HCT116 (cell line): ENCODE measurements around the gene IQCN. TPM values are rescaled to one million over a fixed set of nuclear protein-coding genes. Genes with fewer than 3 reads are reported as not detected.

Experiments
- ATAC-seq: fragments of 200-7000 bp; cut with Tn5 transposase; 2 replicates; pipeline ENCODE4 v1.9.1; 2020; ENCODE audit warnings: mild to moderate bottlenecking, moderate library complexity
- BruUV-seq: library from RNA; stranded (reverse); fragments of 400-500 nt; replicated peaks from 2 replicates; lab custom pipeline; 2021; lab: Mats Ljungman, UMichigan
- CTCF ChIA-PET: fragments of 300-600 bp; sonication (Branson Sonifier 250); formaldehyde crosslinking; loops from one replicate; lab custom pipeline; 2021; ENCODE audit warnings: antibody characterized with exemption; lab: Charles Lee
- POLR2A ChIA-PET: fragments of 300-600, 350-600 bp; sonication (Branson Sonifier 250); formaldehyde crosslinking; loops from one replicate; lab custom pipeline; 2021; ENCODE audit warnings: antibody characterized with exemption; lab: Charles Lee
- RAD21 ChIA-PET, 2 experiments: fragments of 300-600 bp; sonication (Branson Sonifier 250); formaldehyde crosslinking; loops; one replicate each; lab custom pipeline; 2023; ENCODE audit warnings: low total read pairs in 2 of 2; ENCODE audit not compliant: uncharacterized antibody in 2 of 2, unreplicated experiment in 2 of 2, low non-redundant PET in 1 of 2; lab: Charles Lee
- DNase-seq: peaks from one replicate; pipeline ENCODE4 v3.0.0-alpha.2; 2010; ENCODE audit warnings: low read depth, low spot score
- H2AFZ ChIP-seq: fragments of 200-600 bp; shearing (Covaris generic), sonication (generic); 2 replicates; pipeline ENCODE4 v1.6.1; 2017; ENCODE audit warnings: low read depth, mixed run types, mixed read lengths, antibody characterized with exemption, low read length; ENCODE audit not compliant: poor library complexity, severe bottlenecking
- H3K27ac ChIP-seq: 2 replicates; pipeline ENCODE4 v1.5.1; 2012; ENCODE audit warnings: low read depth, low read length
- H3K27me3 ChIP-seq: fragments of 200-600 bp; sonication (generic); 2 replicates; pipeline ENCODE4 v1.6.1; 2016; ENCODE audit warnings: mixed run types, low read length, mixed read lengths; ENCODE audit not compliant: insufficient read depth
- H3K36me3 ChIP-seq, 2 experiments: fragments of 200-500 bp in 1 of 2; fragments of 200-600 bp in 1 of 2; sonication (Bioruptor generic) in 1 of 2; sonication (generic) in 1 of 2; 2 replicates each; pipeline versions ENCODE4 v1.5.1 to v1.6.1; 2014 to 2016; ENCODE audit warnings: low read length in 2 of 2, inconsistent platforms in 1 of 2, mixed read lengths in 1 of 2, mixed run types in 1 of 2; ENCODE audit not compliant: insufficient read depth in 2 of 2, control insufficient read depth in 1 of 2
- H3K4me1 ChIP-seq, 2 experiments: fragments of 200-600 bp in 1 of 2; sonication (generic) in 1 of 2; 2 replicates each; pipeline versions ENCODE4 v1.5.1 to v1.6.1; 2012 to 2017; ENCODE audit warnings: low read length in 2 of 2, inconsistent platforms in 1 of 2, mild to moderate bottlenecking in 1 of 2, mixed read lengths in 1 of 2, mixed run types in 1 of 2, moderate library complexity in 1 of 2; ENCODE audit not compliant: insufficient read depth in 2 of 2, control insufficient read depth in 1 of 2
- H3K4me2 ChIP-seq: fragments of 200-600 bp; sonication (generic); 2 replicates; pipeline ENCODE4 v1.6.1; 2017; ENCODE audit warnings: mixed run types, low read length, mixed read lengths
- H3K4me3 ChIP-seq, 2 experiments: fragments of 200-600 bp in 1 of 2; sonication (generic) in 1 of 2; replicated peaks in 1 of 2; 2 replicates each; pipeline ENCODE4 v1.5.1; 2011 to 2016; ENCODE audit warnings: low read length in 2 of 2, control low read depth in 1 of 2, low read depth in 1 of 2, mild to moderate bottlenecking in 1 of 2, mixed read lengths in 1 of 2, mixed run types in 1 of 2
- H3K79me2 ChIP-seq: fragments of 200-600 bp; sonication (generic); 2 replicates; pipeline ENCODE4 v1.6.1; 2017; ENCODE audit warnings: mild to moderate bottlenecking, mixed run types, low read length, moderate library complexity, mixed read lengths; ENCODE audit not compliant: insufficient read depth
- H3K9ac ChIP-seq: fragments of 200-600 bp; sonication (generic); 2 replicates; pipeline ENCODE4 v1.6.1; 2016; ENCODE audit warnings: low read length, mixed read lengths
- H3K9me2 ChIP-seq: fragments of 200-600 bp; sonication (generic), shearing (Covaris generic); 2 replicates; pipeline ENCODE4 v1.6.1; 2017; ENCODE audit warnings: mixed run types, mild to moderate bottlenecking, moderate library complexity; ENCODE audit not compliant: insufficient read depth
- H3K9me3 ChIP-seq, 2 experiments: fragments of 200-500 bp in 1 of 2; fragments of 200-600 bp in 1 of 2; sonication (Bioruptor generic) in 1 of 2; sonication (generic) in 1 of 2; 2 replicates each; pipeline ENCODE4 v1.6.1; 2014 to 2017; ENCODE audit warnings: low read length in 2 of 2, mixed read lengths in 2 of 2, inconsistent platforms in 1 of 2, low read depth in 1 of 2, mild to moderate bottlenecking in 1 of 2, mixed run types in 1 of 2, moderate library complexity in 1 of 2; ENCODE audit not compliant: control insufficient read depth in 1 of 2, insufficient read depth in 1 of 2
- H4K20me1 ChIP-seq: fragments of 200-600 bp; sonication (generic), shearing (Covaris generic); 2 replicates; pipeline ENCODE4 v1.6.1; 2017; ENCODE audit warnings: mixed run types, mild to moderate bottlenecking, moderate library complexity; ENCODE audit not compliant: insufficient read depth
- ATF3 ChIP-seq: IDR thresholded peaks from 2 replicates; pipeline ENCODE4 v1.6.1; 2012
- CTCF ChIP-seq, 3 experiments: fragments of 200-600 bp in 1 of 3; sonication (generic) in 1 of 3; IDR thresholded peaks in 2 of 3; conservative IDR thresholded peaks in 1 of 3; 2 replicates each; pipeline ENCODE4 v1.5.1; 2012 to 2017; ENCODE audit warnings: low read depth in 2 of 3, low read length in 2 of 3, antibody characterized with exemption in 1 of 3, borderline replicate concordance in 1 of 3, control low read depth in 1 of 3, mild to moderate bottlenecking in 1 of 3, mixed read lengths in 1 of 3, mixed run types in 1 of 3, moderate library complexity in 1 of 3; ENCODE audit not compliant: insufficient read depth in 1 of 3
- EGR1 ChIP-seq: IDR thresholded peaks from 2 replicates; pipeline ENCODE4 v1.6.1; 2012; ENCODE audit warnings: low read depth
- ELF1 ChIP-seq: IDR thresholded peaks from 2 replicates; pipeline ENCODE4 v1.6.1; 2012; ENCODE audit warnings: low read depth, borderline replicate concordance
- EZH2 ChIP-seq: fragments of 200-600 bp; sonication (generic); IDR thresholded peaks from 2 replicates; pipeline ENCODE4 v1.6.1; 2017; ENCODE audit warnings: antibody characterized with exemption, mixed run types
- EZH2phosphoT487 ChIP-seq: fragments of 200-600 bp; IDR thresholded peaks from 2 replicates; pipeline ENCODE4 v1.6.1; 2018; ENCODE audit warnings: antibody characterized with exemption, borderline replicate concordance
- FOSL1 ChIP-seq: IDR thresholded peaks from 2 replicates; pipeline ENCODE4 v1.6.1; 2012; ENCODE audit warnings: low read depth
- JUND ChIP-seq: IDR thresholded peaks from 2 replicates; pipeline ENCODE4 v1.6.1; 2012
- MAX ChIP-seq: IDR thresholded peaks from 2 replicates; pipeline ENCODE4 v1.6.1; 2012
- POLR2A ChIP-seq: IDR thresholded peaks from 2 replicates; pipeline ENCODE4 v1.7.0; 2011; ENCODE audit warnings: borderline replicate concordance; ENCODE audit not compliant: insufficient read depth, insufficient read length; ENCODE audit errors: extremely low read depth
- REST ChIP-seq: IDR thresholded peaks from 2 replicates; pipeline ENCODE4 v1.6.1; 2012; ENCODE audit warnings: low read depth
- SP1 ChIP-seq: IDR thresholded peaks from 2 replicates; pipeline ENCODE4 v1.6.1; 2012; ENCODE audit warnings: low read depth
- SRF ChIP-seq: IDR thresholded peaks from 2 replicates; pipeline ENCODE4 v1.6.1; 2012; ENCODE audit warnings: low read depth
- TCF7L2 ChIP-seq: IDR thresholded peaks from 2 replicates; pipeline ENCODE4 v1.7.0; 2011; ENCODE audit warnings: borderline replicate concordance, inconsistent platforms; ENCODE audit not compliant: insufficient read depth, insufficient read length; ENCODE audit errors: extremely low read depth
- YY1 ChIP-seq: IDR thresholded peaks from 2 replicates; pipeline ENCODE4 v1.6.1; 2011; ENCODE audit warnings: low read length, low read depth, moderate library complexity, mild to moderate bottlenecking; ENCODE audit not compliant: insufficient replicate concordance; ENCODE audit errors: extremely low read depth
- ZBTB33 ChIP-seq: IDR thresholded peaks from 2 replicates; pipeline ENCODE4 v1.6.1; 2011; ENCODE audit warnings: mild to moderate bottlenecking, low read length, moderate library complexity; ENCODE audit not compliant: insufficient replicate concordance; ENCODE audit errors: extremely low read depth
- intact Hi-C: fragments of 100-400 bp; cut with micrococcal nuclease; formaldehyde crosslinking; loops from 2 replicates; pipeline ENCODE4 v1.10.0; 2022
- total RNA-seq: library from RNA; stranded (reverse); gene quantifications from one replicate; pipeline ENCODE4 v1.2.1, GENCODE V29; 2021; ENCODE audit not compliant: unreplicated experiment

Gene IQCN
- total RNA-seq, 1 experiment from 2014 or later = 4.8 TPM

- no peaks in the 10 kb centered on the region for H3K9me3 ChIP-seq
- H3K4me3 ChIP-seq = no peak overlapping the region
- H3K4me2 ChIP-seq = no peak overlapping the region
- TF ChIP-seq TCF7L2 (no peak), EGR1 (no peak), ELF1 (no peak), EZH2phosphoT487 (no peak), JUND (no peak), ZBTB33 (no peak), FOSL1 (no peak), EZH2 (no peak), SRF (no peak), MAX (no peak), CTCF (IDR thresholded peaks at IDR 0.05 in 2 of 3, conservative IDR thresholded peaks at IDR 0.05 in 1 of 3; ENCODE audit: borderline replicate concordance in 1 of 3, insufficient read depth in 1 of 3, low read depth in 2 of 3, low read length in 2 of 3) (no peak), YY1 (no peak), SP1 (no peak), POLR2A (no peak), REST (no peak), ATF3 (no peak)
- CTCF ChIA-PET = no interaction called here
- no peak overlapping the region for H3K27ac ChIP-seq
- no peak overlapping the region for H2AFZ ChIP-seq
- no peaks in the 10 kb centered on the region for H3K79me2 ChIP-seq
- no peaks in the 10 kb centered on the region for H3K4me1 ChIP-seq
- no TSS peak for BruUV-seq
- no peaks in the 10 kb centered on the region for H3K36me3 ChIP-seq
- no peak overlapping the region for H3K9ac ChIP-seq
- POLR2A ChIA-PET = interaction anchor here (1.5 kb wide), 1 partner anchor 61 kb away, joined by 3 read pairs; the partner anchor contains the start of gene LSM4
- no peaks in the 10 kb centered on the region for H3K27me3 ChIP-seq
- RAD21 ChIA-PET = interaction anchor here in 1 of 2 experiments (0.6 kb wide), 1 partner anchor 11 kb away, joined by 3 read pairs; no protein-coding TSS in a partner anchor
- ATAC-seq = no peak
- no peaks in the 10 kb centered on the region for H3K9me2 ChIP-seq
- intact Hi-C loops = no loop called here
- no peak for DNase-seq
- no peaks in the 10 kb centered on the region for H4K20me1 ChIP-seq
Observed at GRCh38 chr19:18262144-18262543, 12.1 kb downstream of the IQCN start.
